DLD1 (cell line): ENCODE results near the gene PRRT4.

Experiments used
- in situ Hi-C: cut with HindIII; loops from 2 replicates; pipeline ENCODE4 v1.10.0; 2017; ENCODE audit warnings: low sequenced_read_pairs

The PRRT4 gene

DNA sequence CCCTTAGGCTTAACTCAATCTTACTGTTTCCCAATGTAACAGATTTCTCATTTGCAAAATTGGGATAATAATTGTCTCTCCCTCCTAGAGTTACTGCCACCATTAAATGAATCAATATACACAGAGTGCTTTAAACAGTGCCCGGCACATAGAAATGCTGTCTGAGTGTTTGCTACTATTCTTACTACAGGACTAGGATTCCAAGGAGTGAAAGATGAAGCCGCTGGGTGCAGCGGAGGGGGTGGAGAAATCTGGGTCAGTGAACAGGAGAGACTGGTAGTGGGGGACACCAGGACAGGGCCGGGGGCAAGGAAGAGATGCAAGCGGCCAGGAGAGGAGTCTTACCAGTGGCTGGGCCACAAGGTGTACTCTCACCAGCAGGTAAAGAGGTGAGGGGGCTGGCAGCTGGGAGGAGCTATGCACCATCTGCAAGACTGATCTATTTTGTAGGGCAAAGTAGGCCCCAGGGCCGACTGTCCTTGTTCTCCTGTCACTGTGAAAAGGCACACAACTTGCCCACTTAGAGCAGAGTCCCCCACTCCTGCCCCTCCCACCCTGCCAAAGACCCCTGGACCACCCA lies 18.5 kb upstream of the PRRT4 start:
- in situ Hi-C loops: no loop called here

DNA sequence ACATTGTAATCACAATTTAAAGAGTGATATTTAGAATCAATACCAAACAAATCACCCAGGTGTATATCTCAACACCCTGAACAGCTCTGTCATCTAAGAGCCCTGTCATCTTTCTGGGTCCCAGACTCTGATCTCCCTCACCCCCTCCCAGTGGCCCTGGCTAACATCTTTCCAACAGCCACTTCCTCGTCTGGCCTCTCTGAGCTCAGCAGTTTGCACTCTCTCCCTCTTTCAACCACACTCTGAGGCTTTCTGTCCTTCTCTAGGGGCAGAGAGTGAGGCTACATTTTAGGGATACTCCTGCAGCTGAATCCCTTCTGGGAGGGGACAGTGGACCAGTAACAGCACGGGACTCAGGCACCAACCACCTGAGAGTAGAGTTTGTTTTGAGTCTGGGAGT lies 17.1 kb upstream of the PRRT4 start:
- in situ Hi-C loops: no loop called here

DNA sequence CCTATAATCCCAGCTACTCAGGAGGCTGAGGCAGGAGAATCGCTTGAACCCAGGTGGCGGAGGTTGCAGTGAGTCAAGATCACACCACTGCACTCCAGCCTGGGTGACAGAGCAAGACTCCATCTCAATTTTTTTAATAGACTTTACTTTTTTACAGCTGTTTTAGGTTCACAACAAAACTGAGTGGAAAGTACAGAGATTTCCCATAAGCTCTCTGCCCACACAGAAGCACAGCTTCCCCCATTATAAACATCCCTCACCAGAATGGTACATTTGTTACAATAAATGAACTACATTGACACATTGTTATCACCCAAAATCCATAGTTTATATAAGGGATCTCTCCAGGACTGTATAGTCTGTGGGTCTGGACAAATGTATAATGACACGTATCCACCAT lies 14.6 kb upstream of the PRRT4 start:
- in situ Hi-C loops: no loop called here

DNA sequence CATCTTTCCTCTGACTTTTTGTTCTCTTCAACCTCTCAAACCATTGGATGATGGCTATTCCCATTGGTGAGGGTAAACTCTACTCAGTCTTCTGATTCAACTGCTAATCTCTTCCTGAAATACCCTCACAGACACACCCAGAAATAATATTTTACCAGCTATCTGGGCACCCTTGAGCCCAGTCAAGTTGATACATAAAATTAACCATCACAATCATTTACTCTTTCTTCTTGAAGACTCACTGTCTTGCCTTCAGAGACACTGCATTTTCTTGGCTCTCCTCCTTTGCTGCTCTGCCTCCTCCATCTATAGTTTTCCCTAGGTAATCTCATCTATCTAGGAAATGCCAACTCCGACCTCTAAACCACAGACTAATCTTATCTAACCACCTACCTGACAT lies 12.6 kb upstream of the PRRT4 start:
- in situ Hi-C loops: no loop called here

DNA sequence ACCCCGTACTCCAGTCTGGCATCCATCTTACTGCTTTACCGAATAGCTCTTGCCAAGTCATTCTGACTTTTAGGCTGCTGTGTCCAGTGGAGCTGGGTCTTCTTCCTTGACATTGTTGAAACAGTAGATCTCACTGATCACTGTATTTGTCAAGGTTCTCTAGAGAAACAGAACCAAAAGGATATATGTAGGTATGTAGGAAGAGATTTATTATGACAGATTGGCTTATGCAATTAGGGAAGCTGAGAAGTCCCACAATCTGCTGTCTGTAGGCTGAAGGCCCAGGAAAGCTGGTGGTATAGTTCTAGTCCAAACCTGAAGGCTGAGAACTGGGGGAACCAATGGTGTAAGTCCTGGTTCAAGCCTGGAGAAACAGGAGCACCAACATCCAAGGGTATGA lies 12.1 kb upstream of the PRRT4 start:
- in situ Hi-C loops: no loop called here

DNA sequence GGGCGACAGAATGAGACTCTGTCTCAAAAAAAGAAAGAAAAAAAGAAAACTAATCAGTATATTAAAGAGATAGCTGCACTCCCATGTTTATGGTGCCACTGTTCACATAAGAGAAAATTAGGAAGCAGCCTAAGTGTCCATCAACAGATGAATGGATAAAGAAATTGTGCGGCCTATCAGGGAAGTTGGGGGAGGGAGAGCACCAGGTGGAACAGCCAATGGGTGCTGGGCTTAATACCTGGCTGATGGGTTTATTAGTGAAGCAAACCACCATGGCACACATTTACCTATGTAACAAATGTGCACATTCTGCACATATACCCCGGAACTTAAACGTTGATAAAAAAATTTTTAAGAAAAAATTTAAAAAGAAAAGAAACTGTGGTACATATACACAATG lies 9.0 kb upstream of the PRRT4 start:
- in situ Hi-C loops: no loop called here

DNA sequence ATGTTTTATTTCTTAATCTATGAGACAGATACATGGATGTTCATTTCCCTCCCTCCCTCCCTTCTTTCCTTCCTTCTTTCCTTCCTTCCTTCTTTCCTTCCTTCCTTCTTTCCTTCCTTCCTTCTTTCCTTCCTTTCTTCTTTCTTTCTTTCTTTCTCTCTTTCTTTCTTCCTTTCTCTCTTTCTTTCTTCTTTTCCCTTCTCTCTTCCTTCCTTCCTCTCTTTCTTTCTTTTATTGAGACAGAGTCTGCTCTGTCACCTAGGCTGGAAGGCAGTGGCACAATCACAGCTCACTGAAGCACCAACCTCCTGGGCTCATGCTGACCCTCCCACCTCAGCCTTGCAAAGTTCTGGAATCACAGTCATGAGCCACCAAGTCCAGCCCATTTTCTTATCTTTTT lies 5.5 kb upstream of the PRRT4 start:
- in situ Hi-C loops: no loop called here

DNA sequence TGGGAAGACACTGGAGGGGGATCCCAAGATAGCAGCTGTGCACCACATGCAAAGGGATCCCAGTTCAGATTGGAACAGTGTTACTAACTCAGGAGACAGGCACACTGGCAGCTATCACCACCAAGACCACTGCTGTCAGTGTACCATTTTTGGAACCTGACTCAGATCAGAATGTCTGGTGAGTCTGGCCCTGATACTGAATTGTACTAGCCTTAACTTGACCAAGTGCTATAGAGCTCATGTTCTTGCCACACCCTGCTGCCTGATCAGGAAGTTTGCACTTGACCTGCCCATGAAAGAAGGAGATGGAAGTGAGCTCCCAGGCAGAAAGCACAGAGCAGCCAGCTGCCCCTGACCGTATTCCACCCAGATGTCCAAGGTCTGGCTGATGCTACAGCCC lies 4.8 kb upstream of the PRRT4 start:
- in situ Hi-C loops: no loop called here

DNA sequence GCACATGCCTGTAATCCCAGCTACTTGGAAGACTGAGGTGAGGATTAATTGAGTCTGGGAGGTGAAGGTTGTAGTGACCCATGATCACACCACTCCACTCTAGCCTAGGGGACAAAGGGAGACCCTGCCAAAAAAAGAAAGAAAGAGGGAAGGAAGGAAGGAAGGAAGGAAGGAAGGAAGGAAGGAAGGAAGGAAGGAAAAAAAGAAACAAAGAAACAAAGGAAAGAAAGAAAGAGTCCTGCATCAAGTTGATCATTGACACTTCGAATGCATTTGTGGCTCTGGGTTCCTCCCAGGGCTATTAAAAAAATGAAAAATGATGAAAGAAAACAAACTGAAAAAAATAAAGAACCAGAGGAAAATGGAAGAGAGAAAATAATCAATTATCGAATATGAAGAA lies 3.9 kb upstream of the PRRT4 start:
- in situ Hi-C loops: no loop called here

DNA sequence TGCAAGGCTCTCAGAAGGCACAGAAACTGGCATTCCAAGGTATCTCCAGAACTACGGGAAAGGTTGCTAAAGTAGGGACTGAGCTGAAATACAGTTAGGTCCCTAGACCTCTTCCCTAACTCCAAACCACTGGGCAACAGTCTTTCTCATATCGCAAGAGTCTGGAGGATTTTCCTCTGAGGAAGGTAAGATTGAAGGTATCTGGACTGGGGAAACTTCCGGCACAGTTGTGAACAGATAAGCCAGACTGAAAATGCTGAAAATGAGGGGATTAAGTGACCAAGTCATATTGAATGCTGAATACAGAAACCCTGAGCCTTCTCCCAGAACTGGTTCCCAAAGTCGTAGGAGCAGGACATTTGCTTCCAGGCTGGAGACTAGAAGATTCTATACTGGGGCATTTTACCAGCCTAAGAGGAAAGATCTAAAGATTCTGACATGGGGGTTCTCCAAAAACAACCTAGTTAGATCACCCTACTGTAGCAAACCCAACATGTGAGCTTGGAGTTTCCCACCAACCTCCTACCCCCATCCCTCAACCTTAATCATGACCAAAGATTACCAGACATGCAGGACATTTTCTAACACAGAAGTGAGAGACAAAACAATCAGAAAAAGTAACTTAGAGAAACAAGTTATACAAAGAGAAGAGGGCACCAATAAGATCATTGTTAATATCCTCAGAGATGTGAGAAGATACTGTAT lies 2.8 kb upstream of the PRRT4 start:
- in situ Hi-C loops: no loop called here

DNA sequence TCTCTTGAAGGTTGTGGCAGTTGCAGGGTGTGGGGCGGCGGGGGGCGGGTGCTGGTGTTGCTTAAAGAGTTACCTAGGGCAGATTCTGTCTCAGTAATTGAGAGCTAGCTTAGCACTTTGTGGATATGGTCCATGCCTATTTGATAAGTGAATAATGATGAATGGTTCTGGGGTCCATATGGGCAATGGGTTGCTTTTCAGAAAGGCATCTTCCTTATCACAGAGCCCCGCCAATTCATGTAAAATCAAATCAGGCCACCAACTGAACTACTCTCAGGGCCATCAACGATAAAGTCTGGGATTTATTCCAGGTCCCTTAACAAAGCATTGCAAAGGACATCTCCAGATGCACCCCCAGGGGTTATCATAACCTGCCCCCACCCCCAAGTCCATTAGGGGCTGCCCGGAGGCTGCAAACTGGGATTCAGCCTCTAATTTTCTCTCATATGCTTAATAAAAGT lies 1.8 kb upstream of the PRRT4 start:
- in situ Hi-C loops: no loop called here

DNA sequence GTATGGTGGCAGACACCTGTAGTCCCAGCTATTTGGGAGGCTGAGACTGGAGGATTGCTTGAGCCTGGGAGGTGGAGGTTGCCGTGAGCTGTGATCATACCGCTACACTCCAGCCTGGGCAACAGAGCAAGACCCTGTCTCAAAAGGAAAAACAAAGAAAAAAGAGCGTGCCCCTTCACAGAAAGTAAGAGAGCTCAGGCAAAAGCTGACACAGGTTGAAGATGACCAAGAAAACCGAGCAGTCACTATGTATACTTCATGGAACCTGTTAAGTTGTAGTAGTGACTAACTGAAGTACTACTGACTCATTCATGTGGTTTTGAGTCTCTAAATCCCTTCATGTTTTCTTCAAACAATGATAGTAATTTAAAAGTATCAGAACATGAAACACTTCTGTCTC lies 1.2 kb upstream of the PRRT4 start:
- in situ Hi-C loops: no loop called here

DNA sequence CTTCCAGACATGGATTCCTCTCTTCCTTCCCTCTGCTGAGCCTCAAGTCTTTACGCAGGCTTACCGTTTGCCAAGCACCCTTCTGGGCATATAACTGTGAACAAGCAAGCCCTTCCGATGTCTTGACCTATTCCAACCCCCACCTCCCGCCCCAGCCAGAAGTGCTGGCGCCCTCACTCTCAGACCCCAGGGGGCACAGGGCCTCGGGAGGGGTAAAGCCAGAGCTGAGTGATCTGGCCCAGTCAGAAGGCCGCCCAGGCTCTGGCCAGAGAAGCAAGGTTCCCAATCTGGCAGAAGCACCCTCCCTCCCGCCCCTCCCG lies 1.2 kb downstream of the PRRT4 start:
- in situ Hi-C loops: no loop called here

DNA sequence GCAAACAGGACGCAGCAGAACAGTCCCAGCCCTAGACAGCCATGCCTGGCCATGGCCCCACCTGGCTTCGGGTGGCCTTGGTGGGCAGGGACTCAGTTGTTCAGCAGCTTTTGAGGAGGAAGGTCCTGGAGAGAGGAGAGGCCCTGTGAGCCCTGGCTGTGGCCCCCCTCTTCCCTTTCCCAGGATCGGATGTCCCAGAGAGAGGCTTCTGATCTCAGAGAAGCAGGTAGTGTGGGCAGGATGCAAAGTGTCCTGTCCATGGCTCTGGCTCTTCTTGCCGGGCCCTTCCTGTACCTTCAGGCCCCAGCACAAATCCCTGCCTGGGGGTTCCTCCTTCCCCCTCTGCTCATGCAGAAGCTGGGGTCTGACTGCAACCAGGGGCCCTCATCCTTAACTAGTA lies 1.6 kb downstream of the PRRT4 start:
- in situ Hi-C loops: no loop called here

DNA sequence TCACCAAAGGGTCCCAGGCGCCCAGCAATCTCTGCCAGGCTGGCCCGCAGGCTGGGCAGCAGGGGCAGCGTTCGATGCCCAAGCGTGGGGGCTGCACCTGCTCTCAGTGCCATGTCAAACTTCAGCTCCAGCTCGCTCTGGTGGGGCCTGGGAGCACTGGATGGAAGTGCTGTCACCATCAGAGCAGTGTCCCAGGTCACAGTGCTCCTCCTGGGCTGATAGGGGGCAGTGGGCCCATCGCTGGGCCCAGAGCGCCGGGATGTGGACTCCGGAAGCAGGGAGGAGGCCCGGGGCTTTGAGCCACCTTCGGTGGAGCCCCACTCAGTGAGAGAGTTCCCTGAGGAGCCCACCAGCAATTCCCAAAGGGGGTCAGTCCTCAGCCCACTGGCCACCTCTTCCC lies 2.2 kb downstream of the PRRT4 start:
- in situ Hi-C loops: no loop called here

DNA sequence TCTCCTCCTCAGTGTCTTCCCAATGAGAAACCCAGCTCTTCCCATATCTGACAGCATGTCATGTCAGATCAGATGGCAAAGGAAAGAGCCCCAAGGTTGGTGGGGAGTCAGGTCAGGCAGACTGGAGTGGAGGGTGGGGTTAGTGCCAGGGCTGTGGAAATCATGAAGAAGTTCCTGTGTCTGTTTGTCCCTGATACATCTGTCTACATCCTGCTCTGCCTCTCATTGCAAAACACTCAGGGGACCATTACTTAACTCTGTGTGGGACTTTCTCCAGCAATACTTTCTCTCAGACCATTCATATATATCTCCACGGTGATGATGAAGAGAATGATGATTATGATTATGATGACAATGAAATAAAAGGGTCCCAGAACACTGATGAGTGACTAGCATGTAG lies 3.3 kb downstream of the PRRT4 start:
- in situ Hi-C loops: no loop called here

DNA sequence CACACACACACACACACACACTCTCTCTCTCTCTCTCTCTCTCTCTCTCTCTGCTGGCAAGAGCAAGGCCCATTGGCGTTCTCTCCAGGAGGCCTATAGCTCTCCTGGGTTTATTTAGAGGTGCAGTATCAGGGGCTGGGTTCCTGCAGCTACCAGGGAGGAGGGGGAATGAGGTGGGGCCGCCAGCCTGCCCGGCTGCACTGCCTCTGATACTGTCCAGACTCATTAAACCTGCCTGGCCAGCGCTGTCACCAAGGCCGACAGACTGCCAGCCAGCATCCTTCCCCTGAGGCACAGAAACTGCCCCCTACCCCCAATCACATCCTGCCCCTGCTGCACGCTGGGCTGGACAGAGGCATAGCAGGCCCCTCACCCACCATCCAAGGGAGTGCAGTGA lies 4.3 kb downstream of the PRRT4 start:
- in situ Hi-C loops: no loop called here

DNA sequence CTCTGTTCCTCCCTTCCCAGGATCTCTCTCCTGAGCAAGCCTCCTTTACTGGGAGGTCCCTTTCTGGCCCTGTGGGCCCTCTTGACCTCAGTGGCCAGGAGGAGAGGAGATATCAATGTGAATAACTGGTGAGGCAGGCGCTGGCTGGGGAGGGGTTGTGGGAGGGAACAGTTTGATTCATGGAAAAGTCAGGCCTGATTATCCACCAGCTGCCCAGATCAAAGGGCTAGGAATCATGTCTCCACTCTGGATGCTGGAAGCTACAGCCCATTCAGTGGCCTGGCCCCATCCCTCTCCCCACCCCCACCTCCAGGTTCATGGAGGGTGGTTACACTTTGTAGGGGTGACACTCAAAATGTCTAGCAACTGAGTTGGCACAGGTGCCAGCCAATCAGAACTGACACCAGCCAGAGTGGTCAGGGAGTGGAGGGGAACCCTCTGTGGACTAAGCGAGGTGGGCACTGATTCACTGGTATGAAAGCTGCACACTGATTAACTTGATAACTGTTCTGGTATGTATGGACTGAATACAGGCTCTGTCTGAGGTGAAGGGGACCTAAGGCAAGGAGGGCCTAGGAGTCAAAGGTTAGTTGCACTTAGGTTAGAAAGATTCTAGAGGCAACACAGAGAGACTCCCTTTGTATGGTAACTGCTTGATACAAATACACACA lies 4.8 kb downstream of the PRRT4 start:
- in situ Hi-C loops: no loop called here

DNA sequence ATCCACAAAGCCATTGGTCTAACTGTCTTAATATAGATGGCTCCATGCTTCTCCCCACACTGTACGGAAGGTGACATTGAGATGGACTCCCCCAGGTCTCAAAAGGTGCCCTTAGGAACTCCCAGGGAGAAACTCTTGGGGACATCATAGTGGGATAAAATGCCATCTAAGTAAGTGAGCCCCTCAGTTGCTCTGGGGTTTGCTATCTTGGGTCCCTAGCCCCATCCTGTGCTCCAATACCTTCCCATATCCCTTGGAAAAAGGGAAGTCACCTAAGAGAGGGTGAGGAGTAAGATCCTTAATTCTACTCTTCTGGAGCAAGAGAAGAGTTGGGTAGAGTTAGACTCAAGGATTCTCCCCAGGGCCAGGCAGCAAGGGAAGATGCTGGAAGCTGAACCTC lies 7.9 kb downstream of the PRRT4 start:
- in situ Hi-C loops: no loop called here

DNA sequence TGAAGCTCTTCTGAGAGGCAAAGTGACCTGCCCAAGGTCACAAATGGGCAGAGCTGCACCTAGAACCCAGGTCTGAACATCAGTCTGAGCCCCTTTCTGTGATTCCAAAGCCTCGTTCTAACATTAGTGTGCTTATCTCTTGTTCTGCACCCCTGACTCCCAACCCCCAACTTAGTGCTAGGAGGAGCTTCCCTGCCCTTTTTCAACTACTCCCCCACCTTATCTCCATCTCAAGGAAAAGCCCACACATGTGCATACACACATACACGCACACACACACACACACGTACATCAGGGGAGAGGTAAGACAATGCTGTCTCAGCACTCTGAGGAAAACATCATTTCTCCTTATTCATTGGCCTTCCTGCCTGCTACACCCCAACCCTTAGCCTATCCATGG lies 8.3 kb downstream of the PRRT4 start:
- in situ Hi-C loops: no loop called here

DNA sequence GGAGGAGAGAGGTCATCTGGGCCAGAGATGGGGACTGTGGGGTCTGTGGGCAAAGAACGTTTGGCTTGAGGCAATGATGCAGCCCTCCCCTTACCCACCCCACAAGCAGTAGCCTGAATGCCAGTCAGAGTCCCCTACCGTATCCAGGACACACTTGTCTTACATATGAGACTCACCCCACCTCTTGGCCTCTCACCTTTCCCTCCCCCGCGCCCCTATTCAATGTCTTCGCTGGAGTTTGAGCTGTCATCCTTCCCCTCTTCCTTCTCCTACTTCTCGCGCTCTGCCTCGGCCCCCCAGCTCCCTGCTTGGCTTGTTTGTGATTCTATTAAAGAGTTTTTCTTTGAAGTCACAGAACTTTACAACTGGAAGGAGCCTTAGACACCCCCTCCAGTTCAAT lies 8.9 kb downstream of the PRRT4 start:
- in situ Hi-C loops: no loop called here

DNA sequence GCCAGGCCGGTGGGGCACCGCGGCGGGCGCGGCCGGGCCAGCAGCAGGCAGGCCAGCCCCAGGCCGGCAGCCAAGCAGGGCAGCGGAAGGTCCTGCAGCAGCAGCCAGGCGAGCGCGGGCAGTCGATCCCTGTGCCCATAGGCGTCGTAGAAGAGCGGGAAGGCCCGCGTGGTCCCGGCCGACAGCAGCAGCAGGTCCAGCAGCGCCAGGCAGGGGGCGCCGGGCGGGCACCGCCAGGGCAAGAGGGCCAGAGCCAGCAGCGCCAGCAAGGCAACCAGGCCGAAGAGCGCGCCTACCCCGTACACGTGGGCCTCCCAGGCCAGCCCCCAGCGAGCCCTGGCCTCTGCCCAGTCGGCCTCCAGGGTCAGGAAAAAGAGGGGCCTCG lies 9.3 kb downstream of the PRRT4 start:
- in situ Hi-C loops: no loop called here
